Body of pancreas (tissue), 4 donors: ENCODE measurements around the gene TMTC2.

Experiments used
- POLR2A ChIP-seq, 3 donors: fragments of 450-650 bp; IDR thresholded peaks; one replicate each; pipeline ENCODE4 v1.6.1; 2016; ENCODE audit warnings: antibody characterized with exemption in 3 of 3, mild to moderate bottlenecking in 2 of 3
- TF ChIP-seq, protein P1 (sequence below), 7 experiments: fragments of 450-650 bp in 4 of 7; fragments of 200-600 bp in 3 of 7; sonication (generic) in 3 of 7; IDR thresholded peaks; one replicate each; pipeline ENCODE4 v1.5.1; 2016 to 2019; ENCODE audit warnings: antibody characterized with exemption in 7 of 7

GRCh38 chr12:82709794-82710355 lies 23.2 kb downstream of the TMTC2 start:
- TF ChIP-seq, protein P1, sequence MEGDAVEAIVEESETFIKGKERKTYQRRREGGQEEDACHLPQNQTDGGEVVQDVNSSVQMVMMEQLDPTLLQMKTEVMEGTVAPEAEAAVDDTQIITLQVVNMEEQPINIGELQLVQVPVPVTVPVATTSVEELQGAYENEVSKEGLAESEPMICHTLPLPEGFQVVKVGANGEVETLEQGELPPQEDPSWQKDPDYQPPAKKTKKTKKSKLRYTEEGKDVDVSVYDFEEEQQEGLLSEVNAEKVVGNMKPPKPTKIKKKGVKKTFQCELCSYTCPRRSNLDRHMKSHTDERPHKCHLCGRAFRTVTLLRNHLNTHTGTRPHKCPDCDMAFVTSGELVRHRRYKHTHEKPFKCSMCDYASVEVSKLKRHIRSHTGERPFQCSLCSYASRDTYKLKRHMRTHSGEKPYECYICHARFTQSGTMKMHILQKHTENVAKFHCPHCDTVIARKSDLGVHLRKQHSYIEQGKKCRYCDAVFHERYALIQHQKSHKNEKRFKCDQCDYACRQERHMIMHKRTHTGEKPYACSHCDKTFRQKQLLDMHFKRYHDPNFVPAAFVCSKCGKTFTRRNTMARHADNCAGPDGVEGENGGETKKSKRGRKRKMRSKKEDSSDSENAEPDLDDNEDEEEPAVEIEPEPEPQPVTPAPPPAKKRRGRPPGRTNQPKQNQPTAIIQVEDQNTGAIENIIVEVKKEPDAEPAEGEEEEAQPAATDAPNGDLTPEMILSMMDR (IDR thresholded peaks at IDR 0.05): no peak
- no peak for TF ChIP-seq POLR2A (IDR thresholded peaks at IDR 0.05)
